ES-I3 (cell line): Measurements from ENCODE around the gene SEMA6A.

Experiments used
- H3K36me3 ChIP-seq: 2 replicates; pipeline ENCODE4 v1.6.1; 2013; ENCODE audit warnings: mild to moderate bottlenecking, low read length, control low read depth, moderate library complexity; ENCODE audit not compliant: insufficient read depth
- H3K4me1 ChIP-seq: 2 replicates; pipeline ENCODE4 v1.6.1; 2013; ENCODE audit warnings: mild to moderate bottlenecking, control low read depth, low read length; ENCODE audit not compliant: insufficient read depth
- H3K9ac ChIP-seq: 2 replicates; pipeline ENCODE4 v1.6.1; 2013; ENCODE audit warnings: low read depth, mild to moderate bottlenecking, low read length, moderate library complexity
- H3K9me3 ChIP-seq: 2 replicates; pipeline ENCODE4 v1.6.1; 2013; ENCODE audit warnings: mild to moderate bottlenecking, low read length, moderate library complexity; ENCODE audit not compliant: control insufficient read depth, insufficient read depth

SEMA6A gene

GRCh38 chr5:116569999-116570398 is 4.6 kb downstream of the SEMA6A start:
- Histone ChIP-seq H3K4me1 (peaks cover 10% of the 10 kb centered on the region), H3K36me3 (peaks cover 44% of the 10 kb centered on the region), H3K9ac (peak overlapping the region; percentile 85)

GRCh38 chr5:116567106-116567505 is 7.5 kb downstream of the SEMA6A start:
- peaks cover 37% of the 10 kb centered on the region for H3K4me1 ChIP-seq
- H3K9me3 ChIP-seq = no peaks in the 10 kb centered on the region
- peak overlapping the region; percentile 85 for H3K9ac ChIP-seq
- H3K36me3 ChIP-seq = peaks cover 41% of the 10 kb centered on the region

More at GRCh38 chr5:116569999-116570398, 4.6 kb downstream of the SEMA6A start:
- no peaks in the 10 kb centered on the region for H3K9me3 ChIP-seq

- H3K4me1 ChIP-seq = peaks cover 44% of the 10 kb centered on the region
- H3K9me3 ChIP-seq = no peaks in the 10 kb centered on the region
- H3K36me3 ChIP-seq = peaks cover 35% of the 10 kb centered on the region
- H3K9ac ChIP-seq = peak overlapping the region; percentile 28; the same call in 1 of the 2 replicates
These were observed 8.4 kb downstream of the SEMA6A start for GRCh38 chr5:116566251-116566650.

- H3K9ac ChIP-seq = peak overlapping the region; percentile 26; the same call in 1 of the 2 replicates
- no peaks in the 10 kb centered on the region for H3K9me3 ChIP-seq
- H3K4me1 ChIP-seq = peaks cover 54% of the 10 kb centered on the region
- H3K36me3 ChIP-seq = peaks cover 29% of the 10 kb centered on the region
These were observed 9.7 kb downstream of the SEMA6A start for GRCh38 chr5:116564756-116565490.

GRCh38 chr5:116564312-116564711 is 10.3 kb downstream of the SEMA6A start:
- Histone ChIP-seq H3K9ac (peak overlapping the region; percentile 26; the same call in 1 of the 2 replicates), H3K36me3 (peaks cover 24% of the 10 kb centered on the region), H3K4me1 (peaks cover 60% of the 10 kb centered on the region), H3K9me3 (no peaks in the 10 kb centered on the region)

- peak overlapping the region; percentile 26; the same call in 1 of the 2 replicates for H3K9ac ChIP-seq
These were observed 10.8 kb downstream of the SEMA6A start for GRCh38 chr5:116563736-116564308.

GRCh38 chr5:116562669-116563068 is 12.0 kb downstream of the SEMA6A start:
- no peaks in the 10 kb centered on the region for H3K9me3 ChIP-seq
- H3K9ac ChIP-seq = peak overlapping the region; percentile 26; the same call in 1 of the 2 replicates
- peaks cover 67% of the 10 kb centered on the region for H3K4me1 ChIP-seq
- peaks cover 11% of the 10 kb centered on the region for H3K36me3 ChIP-seq

More at GRCh38 chr5:116563736-116564308, 10.8 kb downstream of the SEMA6A start:
- no peaks in the 10 kb centered on the region for H3K9me3 ChIP-seq
- peaks cover 22% of the 10 kb centered on the region for H3K36me3 ChIP-seq
- peaks cover 64% of the 10 kb centered on the region for H3K4me1 ChIP-seq

- H3K4me1 ChIP-seq = peaks cover 75% of the 10 kb centered on the region
- H3K9ac ChIP-seq = peak overlapping the region; percentile 32; the same call in 1 of the 2 replicates
- no peaks in the 10 kb centered on the region for H3K9me3 ChIP-seq
These were observed 13.0 kb downstream of the SEMA6A start for GRCh38 chr5:116561658-116562057.

GRCh38 chr5:116559673-116560164 is 14.9 kb downstream of the SEMA6A start:
- Histone ChIP-seq H3K9me3 (no peaks in the 10 kb centered on the region), H3K9ac (peak overlapping the region; percentile 31; the same call in 1 of the 2 replicates), H3K4me1 (peaks cover 75% of the 10 kb centered on the region), H3K36me3 (no peaks in the 10 kb centered on the region; the same call in none of the 2 replicates)

More at GRCh38 chr5:116561658-116562057, 13.0 kb downstream of the SEMA6A start:
- peaks cover 5% of the 10 kb centered on the region for H3K36me3 ChIP-seq

- no peaks in the 10 kb centered on the region for H3K9me3 ChIP-seq
- no peaks in the 10 kb centered on the region; the same call in 1 of the 2 replicates for H3K36me3 ChIP-seq
- peaks cover 76% of the 10 kb centered on the region for H3K4me1 ChIP-seq
- peak overlapping the region; percentile 31; the same call in 1 of the 2 replicates for H3K9ac ChIP-seq
These were observed 15.4 kb downstream of the SEMA6A start for GRCh38 chr5:116559239-116559638.

GRCh38 chr5:116557669-116558271 is 16.9 kb downstream of the SEMA6A start:
- H3K36me3 ChIP-seq = no peaks in the 10 kb centered on the region; the same call in 1 of the 2 replicates
- H3K9me3 ChIP-seq = no peaks in the 10 kb centered on the region
- peaks cover 76% of the 10 kb centered on the region for H3K4me1 ChIP-seq
- H3K9ac ChIP-seq = no peak overlapping the region

- no peak overlapping the region for H3K9ac ChIP-seq
- H3K4me1 ChIP-seq = peaks cover 76% of the 10 kb centered on the region
- peaks cover 3% of the 10 kb centered on the region; the same call in 1 of the 2 replicates for H3K36me3 ChIP-seq
- H3K9me3 ChIP-seq = no peaks in the 10 kb centered on the region
These were observed 19.9 kb downstream of the SEMA6A start for GRCh38 chr5:116554764-116555163.

- Histone ChIP-seq H3K9me3 (no peaks in the 10 kb centered on the region), H3K4me1 (peaks cover 74% of the 10 kb centered on the region), H3K9ac (no peak overlapping the region), H3K36me3 (peaks cover 8% of the 10 kb centered on the region; the same call in 1 of the 2 replicates)
These were observed 21.3 kb downstream of the SEMA6A start for GRCh38 chr5:116553366-116553765.

GRCh38 chr5:116550082-116550481 is 24.5 kb downstream of the SEMA6A start:
- Histone ChIP-seq H3K9me3 (peaks cover 4% of the 10 kb centered on the region; the same call in 1 of the 2 replicates), H3K36me3 (peaks cover 16% of the 10 kb centered on the region), H3K9ac (no peak overlapping the region), H3K4me1 (peaks cover 70% of the 10 kb centered on the region)
